ENCODE data around the gene ADCY1.

Gene ADCY1

GRCh38 chr7:45625714-45626440 lies 51.7 kb downstream of the ADCY1 start:
- no peak for DNase-seq

GRCh38 chr7:45626441-45627430 lies 52.6 kb downstream of the ADCY1 start:
- DNase-seq: no peak

DNA sequence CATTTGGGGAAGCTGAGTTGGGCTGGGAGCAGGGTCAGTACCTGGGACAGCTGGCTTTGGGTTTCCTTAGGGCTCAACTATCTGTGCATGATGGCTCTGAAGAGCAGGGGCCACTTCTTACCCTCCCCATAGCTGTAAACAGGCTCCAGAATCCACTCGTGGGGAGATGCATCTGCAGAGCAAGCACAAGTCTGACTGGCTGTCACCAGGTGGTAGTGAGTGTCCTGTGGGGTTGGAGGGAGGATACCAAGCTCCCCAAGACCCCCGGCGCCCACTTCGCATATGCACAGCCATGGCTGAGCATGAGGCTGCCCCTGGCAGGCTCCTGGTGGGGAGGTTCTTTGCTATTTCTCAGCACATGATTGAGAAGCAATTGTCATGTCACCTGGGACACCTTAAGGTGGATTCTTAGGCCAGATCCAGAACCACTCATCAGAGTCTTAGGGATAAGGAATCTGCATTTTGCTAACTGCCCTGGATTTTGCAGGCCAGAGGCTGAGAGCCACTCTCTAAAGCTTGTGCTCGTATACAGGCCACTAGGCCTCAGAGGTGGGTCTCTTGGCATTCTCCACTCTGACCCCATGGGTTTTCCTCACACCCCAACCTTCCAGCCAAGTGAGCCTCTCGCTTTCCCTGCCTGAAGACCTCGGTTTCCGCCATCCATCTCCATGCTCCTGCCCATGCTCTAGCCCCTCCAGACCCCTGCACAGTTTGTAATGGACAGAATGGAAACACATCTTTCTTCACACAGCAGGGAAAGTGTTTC lies 53.7 kb downstream of the ADCY1 start:
- no peak for DNase-seq

GRCh38 chr7:45631569-45631968 lies 57.4 kb downstream of the ADCY1 start:
- no peak for DNase-seq

GRCh38 chr7:45636733-45637132 lies 62.6 kb downstream of the ADCY1 start:
- DNase-seq: no peak

DNA sequence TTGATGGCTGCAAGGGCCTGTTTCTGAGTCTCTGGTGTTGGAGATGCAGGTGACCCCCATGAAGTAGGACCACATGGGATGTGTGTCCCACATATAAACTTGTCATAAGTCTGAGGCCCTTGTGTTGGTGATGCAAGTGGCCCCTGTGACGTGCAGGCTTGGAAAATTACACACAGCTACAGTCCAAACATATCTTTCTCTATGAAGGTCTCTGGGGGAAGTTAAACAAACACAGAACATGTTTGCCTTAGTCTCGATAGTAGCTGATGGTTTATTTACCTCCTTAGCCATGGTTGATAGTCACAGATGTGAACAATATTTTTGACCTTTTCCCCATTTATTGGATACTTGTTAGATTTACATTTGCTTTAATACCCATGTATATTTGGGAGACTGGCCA lies 64.7 kb downstream of the ADCY1 start:
- DNase-seq: no peak

GRCh38 chr7:45642044-45642443 lies 67.9 kb downstream of the ADCY1 start:
- DNase-seq: no peak

- no peak for DNase-seq
Observed at GRCh38 chr7:45643630-45644029, 69.5 kb downstream of the ADCY1 start.

- DNase-seq: no peak
Observed at GRCh38 chr7:45644237-45644636, 70.1 kb downstream of the ADCY1 start.

- no peak for DNase-seq
Observed at GRCh38 chr7:45645141-45645969, 71.2 kb downstream of the ADCY1 start.

DNA sequence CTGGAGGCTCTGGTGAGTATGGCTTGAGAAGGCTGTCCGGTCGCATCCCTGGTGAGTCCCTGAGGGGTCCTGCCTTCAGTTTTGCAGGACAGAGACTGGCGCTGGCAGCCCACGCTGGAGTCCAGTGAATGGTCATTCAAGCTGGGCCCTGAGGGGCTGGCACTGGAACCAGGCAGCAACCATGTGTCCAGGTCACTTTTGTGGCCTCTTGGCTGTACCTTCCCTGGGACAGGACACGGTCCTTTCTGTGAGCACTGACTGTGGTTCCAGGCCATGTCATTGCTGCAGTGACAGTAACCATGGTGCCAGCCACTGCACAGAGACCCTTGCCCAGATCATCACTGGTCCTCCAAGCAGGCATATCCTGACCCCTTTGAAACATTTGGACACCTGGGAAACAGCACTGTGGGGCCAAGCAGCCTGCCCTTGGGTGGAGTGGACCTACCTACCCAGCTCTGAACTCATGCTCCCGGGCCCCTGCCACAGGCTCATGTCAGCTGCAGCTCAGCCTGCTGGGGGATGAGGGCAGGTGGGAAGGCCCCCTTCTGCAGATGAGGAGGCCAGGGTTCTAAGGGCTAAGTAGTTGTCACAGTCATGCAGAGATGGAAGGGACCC lies 72.1 kb downstream of the ADCY1 start:
- DNase-seq: no peak

DNA sequence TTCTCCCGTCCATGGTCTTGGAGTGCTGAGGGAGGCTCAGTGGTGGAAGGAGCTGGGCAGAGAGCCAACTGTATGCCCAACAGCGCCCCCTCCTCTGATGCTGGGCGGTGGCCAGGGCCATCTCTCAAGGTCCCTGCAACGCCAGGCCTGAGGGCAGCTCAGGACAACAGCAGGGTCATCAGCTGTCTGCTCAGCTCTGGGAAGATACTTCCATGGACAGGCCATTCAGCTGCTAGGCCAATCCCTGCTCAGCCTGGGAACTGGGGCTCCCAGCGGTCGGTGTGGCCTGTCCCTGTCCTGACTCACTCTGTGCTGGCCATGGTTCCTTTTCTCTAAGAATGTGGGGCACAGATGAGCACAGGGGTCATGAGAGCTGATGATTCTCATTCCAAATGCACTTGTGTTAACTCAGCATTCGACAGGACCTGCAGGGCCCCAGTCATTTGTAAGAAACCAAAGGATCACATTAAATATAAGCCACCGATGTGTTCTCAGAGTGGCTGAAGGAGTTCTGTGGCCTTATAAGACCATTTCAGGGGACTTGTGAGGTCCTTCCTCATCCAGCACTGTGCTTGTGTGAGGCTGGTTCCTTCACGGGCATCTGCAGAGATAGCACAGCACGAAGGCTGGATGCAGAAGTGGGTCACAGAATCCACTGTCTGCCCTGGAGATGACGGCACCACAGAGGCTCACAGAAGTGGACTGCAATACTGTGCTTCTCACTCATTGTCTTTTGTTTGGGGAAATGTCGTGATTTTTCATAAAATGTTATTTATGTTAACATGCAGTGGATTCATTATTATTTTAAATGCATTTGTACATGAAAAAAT lies 73.0 kb downstream of the ADCY1 start:
- DNase-seq: peak in 2 of 14 donors; percentile 34 to 52

DNA sequence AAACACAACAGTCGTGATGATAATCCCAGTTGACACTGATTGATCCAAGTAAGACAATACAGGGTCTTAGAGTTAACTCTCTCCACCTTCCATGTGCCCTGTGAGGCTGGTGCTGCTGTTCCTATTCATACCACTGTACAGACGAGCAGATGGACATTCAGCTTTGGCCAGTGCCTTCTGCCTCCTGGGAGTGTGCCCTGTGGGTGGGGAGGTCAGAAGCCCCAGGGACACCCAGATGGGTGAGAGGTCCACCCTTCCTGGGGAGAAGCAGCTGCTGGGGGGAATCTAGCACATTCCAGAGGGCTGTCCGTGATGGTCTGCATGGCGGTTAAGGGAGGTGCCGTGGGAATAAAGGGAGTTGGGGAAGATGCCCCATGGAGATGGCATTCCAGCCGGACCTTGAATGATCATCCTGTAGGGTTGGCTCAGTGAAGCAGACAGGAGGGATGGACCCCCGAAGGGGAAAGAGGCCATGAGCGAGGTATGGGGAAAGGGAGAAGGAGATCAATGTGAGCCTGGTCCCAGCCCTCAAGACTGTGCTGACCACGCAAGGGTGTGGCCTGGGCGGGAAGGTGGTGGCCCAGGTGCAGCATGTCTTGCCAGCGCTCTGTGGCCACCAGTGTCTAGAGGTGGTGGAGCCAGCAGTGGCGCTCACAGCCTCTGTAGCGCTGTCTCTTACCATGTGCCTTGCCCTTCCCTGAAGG lies 74.0 kb downstream of the ADCY1 start:
- no peak for DNase-seq

GRCh38 chr7:45648671-45648995 lies 74.5 kb downstream of the ADCY1 start:
- DNase-seq: no peak

DNA sequence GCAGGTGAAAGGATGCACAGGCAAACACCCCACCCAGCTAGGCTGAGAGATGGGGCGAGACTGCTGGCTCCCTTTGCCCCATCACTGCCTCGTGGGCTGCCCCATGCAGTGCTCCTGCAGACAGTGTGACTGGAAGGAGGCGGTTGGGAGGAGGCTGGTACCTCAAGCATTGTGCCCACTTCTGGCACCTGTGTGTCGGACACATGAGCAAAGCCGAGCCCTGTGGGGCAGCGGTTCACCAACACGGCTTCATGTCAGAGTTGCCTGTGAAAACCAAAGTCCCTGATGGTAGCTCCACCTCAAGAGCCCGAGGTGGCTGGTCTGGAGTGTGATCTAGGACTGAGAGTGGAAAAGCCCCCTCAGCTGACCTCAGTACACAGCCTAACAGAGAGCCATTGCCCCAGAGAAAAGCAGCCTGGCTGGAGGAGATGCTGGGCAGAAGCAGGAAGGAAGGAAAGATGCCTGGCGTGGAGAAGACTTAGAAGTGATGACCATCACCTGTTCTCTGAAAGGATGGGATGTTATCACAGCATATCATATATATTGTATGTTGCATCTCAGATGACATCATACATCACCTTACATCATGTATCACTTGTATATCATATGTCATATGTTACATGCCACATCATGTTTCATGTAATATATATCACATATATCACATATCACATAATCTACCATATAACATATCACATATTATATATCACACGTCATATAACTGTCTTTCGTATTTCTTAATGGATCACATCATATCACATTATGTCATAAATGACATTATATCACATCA lies 75.6 kb downstream of the ADCY1 start:
- DNase-seq: no peak

- no peak for DNase-seq
Observed at GRCh38 chr7:45650404-45651394, 76.5 kb downstream of the ADCY1 start.

GRCh38 chr7:45651540-45651939 lies 77.4 kb downstream of the ADCY1 start:
- no peak for DNase-seq

DNA sequence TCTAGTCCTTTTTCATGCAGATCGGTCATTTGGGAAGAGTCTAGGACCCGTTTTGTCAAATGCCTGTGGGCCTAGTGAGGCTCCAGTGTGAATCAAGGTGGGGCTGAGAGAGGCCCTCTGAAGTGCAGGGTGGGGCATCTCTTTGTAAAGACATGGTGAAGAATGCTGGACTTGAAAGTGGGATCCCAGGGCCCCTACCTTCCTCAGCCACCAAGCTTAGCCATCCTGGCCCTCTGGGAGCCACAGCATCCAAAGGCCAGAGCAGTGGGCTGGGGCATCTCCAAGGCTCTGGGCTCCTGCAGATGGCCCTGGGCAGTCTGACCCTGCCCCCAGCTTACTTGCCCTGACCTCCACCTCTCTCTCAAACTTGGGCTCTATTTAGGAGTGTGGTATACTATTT lies 78.5 kb downstream of the ADCY1 start:
- DNase-seq: no peak

Measured in C1 segment of cervical spinal cord (tissue), 14 donors.